Ovary (tissue), 3 donors: ENCODE data around the gene LARP4.

Source experiments
- CTCF ChIP-seq, 3 donors: fragments of 450-650 bp in 2 of 3; fragments of 200-600 bp in 1 of 3; IDR thresholded peaks; one replicate each; pipeline versions ENCODE4 v1.5.1 to v1.8.0; 2016 to 2022; ENCODE audit warnings: antibody characterized with exemption in 3 of 3, mild to moderate bottlenecking in 1 of 3
- POLR2A ChIP-seq: fragments of 450-650 bp; IDR thresholded peaks from one replicate; pipeline ENCODE4 v1.6.1; 2017; ENCODE audit warnings: antibody characterized with exemption, mild to moderate bottlenecking, moderate library complexity
- donor health status: DM: no; HTN: no; CAD: no.

- TF ChIP-seq CTCF (IDR thresholded peaks at IDR 0.05) (no peak), POLR2A (no peak)
Measured at GRCh38 chr12:50404307-50404706, 3.6 kb downstream of the LARP4 start.
